Subcutaneous abdominal adipose tissue (tissue), 5 donors: ENCODE data around the gene NUP42.

ENCODE experiments used
- H3K27ac ChIP-seq: one replicate; pipeline ENCODE4 v1.7.0; 2013; ENCODE audit warnings: low read depth, mild to moderate bottlenecking, inconsistent platforms, low read length, moderate library complexity
- H3K27me3 ChIP-seq, 5 donors: one replicate each; pipeline ENCODE4 v1.7.0; 2013; ENCODE audit warnings: low read length in 5 of 5, inconsistent platforms in 1 of 5; ENCODE audit not compliant: control insufficient read depth in 5 of 5, insufficient read depth in 4 of 5
- H3K36me3 ChIP-seq, 5 donors: one replicate each; pipeline ENCODE4 v1.7.0; 2013; ENCODE audit warnings: low read length in 5 of 5; ENCODE audit not compliant: control insufficient read depth in 5 of 5, insufficient read depth in 5 of 5
- H3K4me1 ChIP-seq, 5 donors: one replicate each; pipeline ENCODE4 v1.7.0; 2013; ENCODE audit warnings: low read length in 5 of 5, mild to moderate bottlenecking in 3 of 5, moderate library complexity in 1 of 5; ENCODE audit not compliant: control insufficient read depth in 5 of 5, insufficient read depth in 5 of 5
- H3K4me3 ChIP-seq, 5 donors: one replicate each; pipeline ENCODE4 v1.7.0; 2013; ENCODE audit warnings: low read length in 5 of 5, low read depth in 1 of 5
- H3K9ac ChIP-seq, 5 donors: one replicate each; pipeline ENCODE4 v1.7.0; 2013; ENCODE audit warnings: low read length in 5 of 5, mild to moderate bottlenecking in 4 of 5, moderate library complexity in 3 of 5
- H3K9me3 ChIP-seq, 5 donors: one replicate each; pipeline ENCODE4 v1.7.0; 2013; ENCODE audit warnings: low read length in 5 of 5; ENCODE audit not compliant: control insufficient read depth in 5 of 5
- donor health status: healthy.
- donor health status: healthy.
- donor health status: healthy.
- donor health status: healthy.
- donor health status: healthy.

Gene NUP42

DNA sequence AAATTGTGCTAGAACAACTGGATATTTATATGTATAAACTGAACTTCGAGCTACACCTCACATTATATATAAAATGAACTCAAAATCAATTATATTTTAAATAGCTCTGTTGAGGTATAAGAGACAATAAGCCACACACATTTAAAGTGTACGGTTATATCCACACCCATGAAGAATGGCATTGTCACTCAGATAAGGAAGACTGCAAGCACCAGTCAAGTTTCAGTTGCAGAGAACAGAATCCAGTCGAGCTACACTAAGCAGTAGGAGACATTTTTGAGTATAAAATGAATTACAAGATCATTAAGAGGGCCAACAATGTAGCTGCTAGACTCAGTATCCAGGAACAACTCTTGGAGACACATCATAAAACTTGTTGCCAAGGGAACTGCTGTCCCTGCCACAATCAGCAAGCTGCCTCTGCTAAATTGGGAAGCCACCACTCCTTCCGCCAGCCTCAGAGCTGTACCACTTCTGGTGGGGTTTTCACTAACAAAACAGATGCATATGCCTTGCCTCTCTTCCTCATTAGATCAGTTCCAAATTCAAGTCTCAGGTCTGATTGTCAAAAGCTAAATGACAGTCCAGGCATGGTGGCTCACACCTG lies 45.1 kb downstream of the NUP42 start:
- peaks cover 0 to 5% (median 2%) of the 10 kb centered on the region in 5 donors for H3K9me3 ChIP-seq
- H3K9ac ChIP-seq, result no peak overlapping the region
- H3K27ac ChIP-seq, result no peak overlapping the region

DNA sequence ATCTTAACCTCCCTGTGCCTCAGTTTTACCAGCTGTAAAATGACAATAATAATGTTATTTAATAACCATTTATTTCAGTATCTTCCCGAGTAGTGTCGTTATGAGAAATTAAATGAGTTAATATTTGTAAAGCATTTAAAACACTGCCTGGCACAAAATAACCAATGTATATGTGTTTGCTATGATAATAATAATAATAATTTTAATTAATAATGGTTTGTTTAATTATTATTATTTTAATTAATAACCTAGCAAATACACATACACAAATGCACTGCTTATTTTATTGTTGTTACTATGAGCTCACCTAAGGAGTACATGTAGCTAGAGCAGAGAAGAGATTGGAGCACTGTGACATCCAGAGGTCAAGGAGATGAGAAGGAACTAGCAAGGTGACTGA lies 46.6 kb downstream of the NUP42 start:
- no peak overlapping the region for H3K4me3 ChIP-seq
- H3K36me3 ChIP-seq, result no peaks in the 10 kb centered on the region
- peaks cover 0 to 4% (median 0%) of the 10 kb centered on the region in 5 donors for H3K4me1 ChIP-seq
- H3K9ac ChIP-seq, result no peak overlapping the region
- H3K9me3 ChIP-seq, result peaks cover 0 to 5% (median 2%) of the 10 kb centered on the region in 5 donors
- no peak overlapping the region for H3K27ac ChIP-seq
- no peaks in the 10 kb centered on the region for H3K27me3 ChIP-seq

More for the DNA sequence above, 45.1 kb downstream of the NUP42 start:
- no peaks in the 10 kb centered on the region for H3K36me3 ChIP-seq
- H3K27me3 ChIP-seq, result no peaks in the 10 kb centered on the region
- H3K4me1 ChIP-seq, result peaks cover 0 to 4% (median 0%) of the 10 kb centered on the region in 5 donors
- H3K4me3 ChIP-seq, result no peak overlapping the region

DNA sequence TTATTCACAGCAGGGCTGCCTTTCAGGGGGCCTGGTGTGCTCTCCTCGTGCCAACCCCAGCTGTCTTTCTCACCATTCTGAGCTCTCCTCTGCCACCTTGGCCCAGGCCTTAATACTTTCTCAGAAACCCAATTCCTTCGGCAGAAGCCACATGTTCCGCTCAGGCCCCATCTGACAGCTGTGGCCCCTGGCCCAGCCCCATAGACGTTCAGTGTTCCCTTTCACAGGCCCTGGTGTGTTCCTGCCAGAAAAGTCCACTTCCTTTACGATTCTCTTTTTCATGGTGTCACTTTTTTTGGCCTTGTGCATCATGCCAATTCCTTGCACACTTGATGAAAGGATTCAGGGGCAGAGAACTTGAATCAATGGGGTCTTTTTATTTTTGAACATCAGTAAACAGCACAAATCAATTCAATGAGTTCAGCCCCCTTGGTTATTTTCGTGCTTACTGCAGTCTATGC lies 48.8 kb downstream of the NUP42 start:
- no peaks in the 10 kb centered on the region for H3K27me3 ChIP-seq
- H3K36me3 ChIP-seq, result no peaks in the 10 kb centered on the region
- H3K4me1 ChIP-seq, result peaks cover 0 to 4% (median 0%) of the 10 kb centered on the region in 5 donors
- H3K27ac ChIP-seq, result no peak overlapping the region
- no peak overlapping the region for H3K4me3 ChIP-seq
- no peak overlapping the region for H3K9ac ChIP-seq
- peaks cover 0 to 5% (median 2%) of the 10 kb centered on the region in 5 donors for H3K9me3 ChIP-seq

DNA sequence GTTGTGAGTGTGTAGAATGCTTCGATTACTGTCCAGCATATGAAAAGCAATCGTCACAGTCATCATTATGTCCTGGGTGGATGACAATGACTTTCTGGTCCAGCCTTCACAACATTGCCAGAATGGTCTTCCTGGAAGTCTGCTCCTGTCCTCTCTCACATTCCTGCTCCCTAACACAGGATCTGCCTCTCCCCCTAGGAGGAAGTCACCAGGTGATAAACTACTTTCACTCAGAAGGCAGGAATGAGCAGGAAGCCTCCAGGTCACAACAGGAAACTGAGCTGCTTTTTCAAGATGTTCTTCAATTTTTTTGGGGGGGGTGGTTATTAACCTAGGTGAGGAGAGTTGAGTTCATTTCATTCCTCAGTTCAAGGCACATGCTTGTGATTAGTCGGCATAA lies 51.1 kb downstream of the NUP42 start:
- Histone ChIP-seq H3K36me3 (no peaks in the 10 kb centered on the region), H3K4me1 (no peaks in the 10 kb centered on the region), H3K9ac (no peak overlapping the region), H3K9me3 (peaks cover 0 to 5% (median 2%) of the 10 kb centered on the region in 5 donors), H3K4me3 (no peak overlapping the region), H3K27me3 (no peaks in the 10 kb centered on the region), H3K27ac (no peak overlapping the region)

DNA sequence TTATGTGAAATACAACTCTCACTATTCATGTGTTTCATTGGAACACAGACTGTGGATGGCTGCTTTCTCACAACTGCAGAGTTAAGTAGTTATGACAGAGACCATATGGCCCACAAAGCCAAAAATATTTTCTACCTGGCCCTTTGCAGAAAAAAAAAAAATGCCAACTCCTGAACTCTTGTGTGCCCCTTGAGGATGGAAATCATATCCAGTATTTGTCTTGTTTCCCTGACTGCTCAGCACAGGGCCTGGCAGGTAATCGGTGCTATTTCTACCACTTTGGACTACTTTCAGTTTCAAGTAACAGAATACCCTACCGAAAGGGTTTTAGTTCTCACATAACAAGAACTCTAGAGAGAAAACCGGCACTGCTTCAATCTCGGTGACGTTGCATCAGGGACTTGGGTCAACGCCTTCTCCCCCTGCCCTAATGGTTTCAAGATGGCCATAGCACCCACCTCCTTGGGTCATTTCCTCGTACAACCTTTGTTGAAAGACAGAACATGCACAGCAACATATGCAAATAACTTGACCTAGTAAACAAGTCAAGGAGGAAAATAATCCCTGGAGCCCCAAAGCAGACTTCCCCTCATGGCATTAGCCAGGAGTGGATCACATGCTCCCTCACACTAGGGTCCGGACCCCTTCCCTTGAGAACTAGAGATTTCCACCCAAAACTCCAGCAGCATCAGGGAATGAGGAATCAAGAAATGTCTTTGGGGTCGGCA lies 52.9 kb downstream of the NUP42 start:
- Histone ChIP-seq H3K9ac (no peak overlapping the region), H3K36me3 (no peaks in the 10 kb centered on the region), H3K9me3 (no peaks in the 10 kb centered on the region), H3K27ac (no peak overlapping the region), H3K4me1 (no peaks in the 10 kb centered on the region), H3K4me3 (peak overlapping the region in 2 of 5 donors; percentile 32), H3K27me3 (no peaks in the 10 kb centered on the region)

DNA sequence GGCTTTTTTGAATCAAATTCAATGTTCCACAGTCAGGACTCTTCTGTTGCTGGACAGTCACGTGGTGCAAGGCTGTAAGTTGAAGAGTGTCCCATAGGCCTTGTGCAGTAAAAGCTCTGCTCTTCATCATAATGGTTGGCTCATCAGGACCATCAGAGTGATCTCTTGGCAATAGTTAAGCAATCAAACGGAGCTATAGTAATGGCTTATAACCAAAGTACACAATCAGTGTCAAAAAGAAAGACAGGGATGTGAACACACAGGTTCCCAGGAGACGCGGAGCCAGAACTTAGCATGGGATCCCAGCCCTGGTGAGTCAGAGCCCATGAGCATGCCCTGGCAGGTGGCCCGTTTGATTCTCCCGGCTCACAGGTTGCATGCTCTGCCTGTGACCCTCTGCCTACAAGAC lies 54.0 kb downstream of the NUP42 start:
- H3K9me3 ChIP-seq, result no peaks in the 10 kb centered on the region
- H3K9ac ChIP-seq, result no peak overlapping the region
- no peaks in the 10 kb centered on the region for H3K36me3 ChIP-seq
- no peak overlapping the region for H3K27ac ChIP-seq
- no peaks in the 10 kb centered on the region for H3K4me1 ChIP-seq
- H3K4me3 ChIP-seq, result no peak overlapping the region
- H3K27me3 ChIP-seq, result no peaks in the 10 kb centered on the region

DNA sequence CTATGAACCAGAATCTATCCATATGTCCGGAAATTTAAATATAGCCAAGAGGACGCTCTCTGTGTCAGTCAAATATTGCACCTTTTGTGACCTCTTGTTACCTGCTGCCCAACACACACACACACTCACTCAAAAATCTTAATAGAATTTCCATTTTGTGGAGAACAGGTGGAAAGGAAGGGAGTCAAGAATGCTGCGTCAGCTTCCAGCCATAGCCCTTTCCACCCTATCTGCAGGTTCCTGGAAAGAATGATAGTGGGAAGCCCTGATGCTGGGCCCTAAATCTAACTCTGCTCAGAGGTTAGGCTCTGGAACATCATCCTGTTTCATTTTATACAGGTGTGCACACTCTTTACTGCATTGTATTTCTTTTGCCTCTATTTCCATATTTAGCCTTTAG lies 55.2 kb downstream of the NUP42 start:
- Histone ChIP-seq H3K27ac (no peak overlapping the region), H3K4me1 (no peaks in the 10 kb centered on the region), H3K9ac (no peak overlapping the region), H3K4me3 (no peak overlapping the region), H3K9me3 (no peaks in the 10 kb centered on the region), H3K36me3 (no peaks in the 10 kb centered on the region), H3K27me3 (no peaks in the 10 kb centered on the region)

DNA sequence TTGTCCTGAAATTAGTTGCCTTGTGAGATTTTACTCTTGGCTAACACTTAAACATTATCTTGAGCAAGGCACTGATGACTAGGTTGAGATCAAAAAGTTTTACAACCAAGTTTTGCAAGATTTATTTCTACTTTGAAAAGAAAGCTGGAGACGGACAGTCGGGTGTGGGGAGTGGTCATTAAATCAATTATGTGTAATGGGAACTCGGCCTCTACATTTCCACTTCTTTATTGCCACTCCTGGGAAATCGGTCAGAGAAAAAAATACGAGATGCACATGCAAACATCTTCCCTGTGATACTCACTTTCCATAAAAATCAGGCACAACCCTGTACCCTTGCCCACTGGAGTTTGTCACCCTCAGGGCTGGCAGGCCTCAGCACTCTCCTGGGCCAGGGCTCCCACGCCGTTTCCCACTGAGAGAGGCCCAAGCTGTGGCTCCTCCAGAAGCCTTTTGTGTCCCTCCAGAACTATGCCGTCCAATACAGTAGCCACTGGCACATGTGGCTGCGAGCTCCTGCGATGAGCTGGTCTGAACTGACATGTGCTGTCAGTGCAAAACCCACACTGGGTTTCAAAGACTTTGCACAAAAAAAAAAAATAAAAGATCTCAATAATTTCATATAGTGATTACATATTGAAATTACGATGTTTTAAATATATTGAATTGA lies 57.3 kb downstream of the NUP42 start:
- Histone ChIP-seq H3K9ac (no peak overlapping the region), H3K27me3 (peaks cover 0 to 7% (median 0%) of the 10 kb centered on the region in 5 donors), H3K4me1 (peaks cover 0 to 4% (median 0%) of the 10 kb centered on the region in 5 donors), H3K4me3 (no peak overlapping the region), H3K27ac (no peak overlapping the region), H3K9me3 (no peaks in the 10 kb centered on the region), H3K36me3 (no peaks in the 10 kb centered on the region)

DNA sequence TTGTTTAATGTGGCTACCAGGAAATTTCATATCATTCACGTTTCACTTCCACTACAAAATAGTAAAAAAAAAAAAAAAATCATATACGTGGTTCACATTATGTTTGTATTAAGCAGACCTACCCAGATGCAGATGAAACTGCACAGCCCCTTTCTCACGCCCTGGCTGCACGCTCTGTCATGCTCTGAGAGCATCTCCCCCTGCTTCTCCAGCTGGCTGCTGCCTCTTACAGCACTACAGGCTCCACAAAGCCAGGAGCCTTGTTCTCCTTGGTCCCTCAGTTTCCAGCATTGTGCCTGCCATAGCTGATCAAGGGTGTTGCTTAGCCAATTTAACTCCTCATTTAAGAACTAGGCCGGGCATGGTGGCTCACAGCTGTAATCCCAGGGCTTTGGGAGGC lies 57.9 kb downstream of the NUP42 start:
- Histone ChIP-seq H3K27ac (no peak overlapping the region), H3K9ac (no peak overlapping the region), H3K4me1 (peaks cover 0 to 4% (median 0%) of the 10 kb centered on the region in 5 donors)

DNA sequence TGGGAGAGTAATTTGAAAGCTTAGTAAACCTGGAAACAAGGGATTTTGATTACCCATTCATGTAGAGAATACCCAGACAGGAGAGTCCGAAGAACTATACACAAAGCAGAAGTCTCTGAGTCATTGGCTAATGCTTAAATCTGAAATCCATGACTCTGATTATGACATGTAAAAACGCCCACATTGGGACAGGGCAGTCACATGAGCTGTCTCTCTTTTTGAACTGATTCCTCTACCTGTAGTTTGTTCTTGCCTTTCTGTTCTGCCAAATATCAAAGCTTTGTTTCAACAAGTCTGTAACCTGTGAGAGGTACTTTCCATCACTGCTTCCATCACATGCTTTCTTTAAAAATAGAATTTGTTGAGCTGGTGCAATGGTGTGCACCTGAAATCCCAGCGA lies 60.5 kb downstream of the NUP42 start:
- H3K9me3 ChIP-seq, result no peaks in the 10 kb centered on the region

More for the DNA sequence above, 57.9 kb downstream of the NUP42 start:
- no peak overlapping the region for H3K4me3 ChIP-seq
- H3K9me3 ChIP-seq, result no peaks in the 10 kb centered on the region
- H3K36me3 ChIP-seq, result no peaks in the 10 kb centered on the region
- H3K27me3 ChIP-seq, result peaks cover 0 to 7% (median 0%) of the 10 kb centered on the region in 5 donors

More for the DNA sequence above, 60.5 kb downstream of the NUP42 start:
- Histone ChIP-seq H3K4me1 (peaks cover 0 to 15% (median 5%) of the 10 kb centered on the region in 5 donors), H3K4me3 (no peak overlapping the region), H3K27ac (no peak overlapping the region), H3K9ac (no peak overlapping the region), H3K27me3 (peaks cover 0 to 14% (median 8%) of the 10 kb centered on the region in 5 donors), H3K36me3 (no peaks in the 10 kb centered on the region)
